ENCODE data around the gene ARRB1.

The ARRB1 gene

DNA sequence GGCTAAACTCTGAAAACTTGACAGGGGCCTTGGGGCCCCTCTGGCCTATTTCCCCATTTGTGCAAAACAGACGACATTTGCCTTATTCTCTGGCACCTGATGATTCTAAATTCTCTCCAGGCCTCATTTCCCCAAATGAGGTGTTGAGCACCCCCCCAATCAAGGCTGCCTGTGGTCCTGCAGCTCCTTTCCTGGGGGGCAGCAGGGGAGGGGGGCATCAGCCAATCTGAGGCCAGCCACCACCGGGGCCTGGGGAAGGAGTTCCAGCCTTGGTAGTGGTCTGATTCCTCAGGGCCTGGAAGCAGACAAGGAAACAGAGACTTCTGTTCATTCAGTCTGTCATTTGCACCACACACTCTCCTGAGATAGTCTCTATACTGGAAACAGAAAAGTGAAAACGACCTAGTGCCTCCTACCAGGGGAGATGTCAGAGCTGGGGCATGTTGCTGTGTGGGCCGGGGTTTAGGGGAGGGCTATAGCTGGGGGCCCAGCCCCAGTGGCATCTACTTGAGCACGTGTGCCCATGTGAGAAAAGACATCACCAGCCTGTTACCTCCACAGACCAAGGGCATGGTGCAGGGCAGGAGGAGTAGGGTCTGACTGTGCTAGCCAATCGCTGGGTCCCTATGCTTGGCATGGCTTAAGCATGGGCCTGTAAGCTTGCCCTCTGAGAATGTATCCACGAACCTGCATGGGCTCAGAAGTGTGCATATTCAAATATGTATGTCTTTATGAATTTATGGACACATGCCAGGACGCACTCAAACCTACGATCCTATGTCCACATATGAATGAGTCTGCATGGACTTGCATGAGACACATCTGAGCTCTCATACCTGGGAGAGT is 112.6 kb downstream of the ARRB1 start:
- Histone ChIP-seq H3K4me1 (ENCODE audit: insufficient read depth, poor library complexity, severe bottlenecking) (no peaks in the 10 kb centered on the region), H3K27me3 (ENCODE audit: insufficient read depth, poor library complexity, severe bottlenecking) (peaks cover 31% of the 10 kb centered on the region), H3K36me3 (ENCODE audit: low read depth) (no peaks in the 10 kb centered on the region), H3K4me3 (ENCODE audit: severe bottlenecking) (no peak overlapping the region), H3K9me3 (ENCODE audit: severe bottlenecking) (no peaks in the 10 kb centered on the region), H3K27ac (ENCODE audit: poor library complexity, severe bottlenecking) (no peak overlapping the region)
- TF ChIP-seq, protein P1, sequence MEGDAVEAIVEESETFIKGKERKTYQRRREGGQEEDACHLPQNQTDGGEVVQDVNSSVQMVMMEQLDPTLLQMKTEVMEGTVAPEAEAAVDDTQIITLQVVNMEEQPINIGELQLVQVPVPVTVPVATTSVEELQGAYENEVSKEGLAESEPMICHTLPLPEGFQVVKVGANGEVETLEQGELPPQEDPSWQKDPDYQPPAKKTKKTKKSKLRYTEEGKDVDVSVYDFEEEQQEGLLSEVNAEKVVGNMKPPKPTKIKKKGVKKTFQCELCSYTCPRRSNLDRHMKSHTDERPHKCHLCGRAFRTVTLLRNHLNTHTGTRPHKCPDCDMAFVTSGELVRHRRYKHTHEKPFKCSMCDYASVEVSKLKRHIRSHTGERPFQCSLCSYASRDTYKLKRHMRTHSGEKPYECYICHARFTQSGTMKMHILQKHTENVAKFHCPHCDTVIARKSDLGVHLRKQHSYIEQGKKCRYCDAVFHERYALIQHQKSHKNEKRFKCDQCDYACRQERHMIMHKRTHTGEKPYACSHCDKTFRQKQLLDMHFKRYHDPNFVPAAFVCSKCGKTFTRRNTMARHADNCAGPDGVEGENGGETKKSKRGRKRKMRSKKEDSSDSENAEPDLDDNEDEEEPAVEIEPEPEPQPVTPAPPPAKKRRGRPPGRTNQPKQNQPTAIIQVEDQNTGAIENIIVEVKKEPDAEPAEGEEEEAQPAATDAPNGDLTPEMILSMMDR (IDR thresholded peaks at IDR 0.05; ENCODE audit: poor library complexity, severe bottlenecking), result no peak
- DNase-seq (ENCODE audit: low spot score) (no peak), ATAC-seq (ENCODE audit: low read depth) (no peak)

DNA sequence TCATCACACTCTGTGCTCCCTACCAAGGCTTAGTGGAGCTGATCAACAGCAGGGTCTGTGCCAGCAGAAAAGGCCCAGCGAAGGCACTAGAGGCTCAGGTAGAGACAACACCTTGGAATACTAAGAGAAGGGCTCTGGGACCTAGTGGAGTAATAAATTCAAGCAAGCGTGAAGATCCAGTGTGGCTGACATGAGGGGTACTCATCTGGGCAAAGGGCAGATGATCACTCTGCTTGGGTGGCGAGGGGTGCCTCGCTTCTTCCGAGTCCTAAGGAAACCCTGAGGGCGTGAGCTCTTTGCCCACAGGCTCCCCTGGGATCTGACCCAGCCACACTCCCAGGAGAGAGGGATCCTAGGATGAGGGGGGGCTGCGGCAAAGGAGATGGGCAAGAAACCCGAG is 114.4 kb downstream of the ARRB1 start:
- Histone ChIP-seq H3K27me3 (ENCODE audit: insufficient read depth, poor library complexity, severe bottlenecking) (peaks cover 17% of the 10 kb centered on the region), H3K36me3 (ENCODE audit: low read depth) (no peaks in the 10 kb centered on the region), H3K9me3 (ENCODE audit: severe bottlenecking) (no peaks in the 10 kb centered on the region), H3K27ac (ENCODE audit: poor library complexity, severe bottlenecking) (no peak overlapping the region), H3K4me3 (ENCODE audit: severe bottlenecking) (no peak overlapping the region), H3K4me1 (ENCODE audit: insufficient read depth, poor library complexity, severe bottlenecking) (no peaks in the 10 kb centered on the region)
- DNase-seq (ENCODE audit: low spot score), result no peak
- TF ChIP-seq, protein P1 (IDR thresholded peaks at IDR 0.05; ENCODE audit: poor library complexity, severe bottlenecking), result no peak
- ATAC-seq (ENCODE audit: low read depth), result no peak

DNA sequence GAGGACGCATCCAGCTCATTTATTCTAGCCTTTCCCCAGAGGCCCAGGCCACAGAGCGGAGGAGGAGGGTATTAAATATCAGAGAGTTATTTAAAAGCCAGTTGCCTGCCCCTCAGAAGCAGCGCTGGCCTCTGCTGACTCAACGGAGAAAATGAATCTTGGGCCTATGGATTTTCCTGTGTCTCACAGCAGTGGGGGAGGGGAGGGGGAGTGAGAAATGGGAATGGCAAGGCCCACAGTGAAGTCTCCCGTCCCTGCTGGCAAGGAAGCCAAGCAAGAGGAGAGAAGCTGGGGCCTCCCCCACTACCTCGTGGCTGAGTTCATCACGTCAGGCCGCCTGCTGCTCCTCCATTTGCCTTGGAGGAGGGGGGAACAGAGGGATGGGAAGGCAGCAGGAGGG is 115.4 kb downstream of the ARRB1 start:
- no peaks in the 10 kb centered on the region for H3K9me3 ChIP-seq (ENCODE audit: severe bottlenecking)
- no peak overlapping the region for H3K27ac ChIP-seq (ENCODE audit: poor library complexity, severe bottlenecking)
- H3K27me3 ChIP-seq (ENCODE audit: insufficient read depth, poor library complexity, severe bottlenecking), result peaks cover 17% of the 10 kb centered on the region
- H3K36me3 ChIP-seq (ENCODE audit: low read depth), result no peaks in the 10 kb centered on the region
- no peak overlapping the region for H3K4me3 ChIP-seq (ENCODE audit: severe bottlenecking)
- TF ChIP-seq, protein P1 (IDR thresholded peaks at IDR 0.05; ENCODE audit: poor library complexity, severe bottlenecking), result no peak
- no peaks in the 10 kb centered on the region for H3K4me1 ChIP-seq (ENCODE audit: insufficient read depth, poor library complexity, severe bottlenecking)
- no peak for ATAC-seq (ENCODE audit: low read depth)
- DNase-seq (ENCODE audit: low spot score), result no peak

DNA sequence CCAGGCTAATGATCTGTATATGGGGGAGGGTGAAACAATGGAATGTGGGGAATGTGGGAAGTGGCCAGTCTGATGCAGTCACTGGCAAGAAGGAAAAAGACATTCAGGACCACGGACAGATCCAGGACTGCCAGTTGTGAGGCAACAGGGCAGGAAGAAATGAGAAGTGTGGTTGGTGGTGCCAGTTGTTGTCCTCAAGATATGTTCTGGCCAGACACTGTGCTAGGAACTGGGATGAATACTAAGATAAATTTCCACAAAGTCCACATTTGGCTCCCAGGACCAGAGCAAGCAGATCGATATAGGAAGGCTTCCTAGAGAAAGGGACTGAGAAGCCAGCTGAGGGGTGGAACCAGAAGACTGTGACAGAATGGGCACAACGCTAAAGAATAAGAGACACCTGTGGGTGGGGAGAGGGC is 117.7 kb downstream of the ARRB1 start:
- no peak for DNase-seq (ENCODE audit: low spot score)
- no peaks in the 10 kb centered on the region for H3K27me3 ChIP-seq (ENCODE audit: insufficient read depth, poor library complexity, severe bottlenecking)
- ATAC-seq (ENCODE audit: low read depth), result peak; percentile 58; the same call in 2 of the 3 replicates
- no peaks in the 10 kb centered on the region for H3K36me3 ChIP-seq (ENCODE audit: low read depth)
- TF ChIP-seq, protein P1 (IDR thresholded peaks at IDR 0.05; ENCODE audit: poor library complexity, severe bottlenecking), result no peak
- H3K4me1 ChIP-seq (ENCODE audit: insufficient read depth, poor library complexity, severe bottlenecking), result no peaks in the 10 kb centered on the region
- H3K9me3 ChIP-seq (ENCODE audit: severe bottlenecking), result no peaks in the 10 kb centered on the region
- no peak overlapping the region for H3K27ac ChIP-seq (ENCODE audit: poor library complexity, severe bottlenecking)
- no peak overlapping the region for H3K4me3 ChIP-seq (ENCODE audit: severe bottlenecking)

DNA sequence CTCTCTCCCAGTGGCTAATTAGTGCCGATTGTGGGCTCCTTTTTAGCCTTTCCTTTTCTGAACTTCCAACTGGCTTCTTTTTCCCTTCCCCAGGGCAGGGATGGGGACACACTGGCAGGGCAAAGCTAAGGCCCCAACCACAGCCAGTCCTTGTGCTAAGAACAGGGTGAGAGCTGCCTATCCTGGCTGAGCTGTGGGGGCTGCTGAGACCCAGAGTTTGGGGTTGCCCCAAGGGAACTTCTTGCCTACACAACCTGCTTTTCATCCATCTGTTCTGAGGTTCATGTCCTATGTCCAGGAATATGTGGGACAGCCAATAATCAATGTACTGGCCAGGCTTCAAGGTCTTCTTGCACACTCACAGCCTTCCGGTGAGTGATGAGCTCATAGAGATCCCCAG is 120.8 kb downstream of the ARRB1 start:
- Histone ChIP-seq H3K27me3 (ENCODE audit: insufficient read depth, poor library complexity, severe bottlenecking) (no peaks in the 10 kb centered on the region), H3K27ac (ENCODE audit: poor library complexity, severe bottlenecking) (no peak overlapping the region), H3K4me1 (ENCODE audit: insufficient read depth, poor library complexity, severe bottlenecking) (no peaks in the 10 kb centered on the region), H3K36me3 (ENCODE audit: low read depth) (no peaks in the 10 kb centered on the region), H3K4me3 (ENCODE audit: severe bottlenecking) (no peak overlapping the region), H3K9me3 (ENCODE audit: severe bottlenecking) (no peaks in the 10 kb centered on the region)
- ATAC-seq (ENCODE audit: low read depth) (no peak), DNase-seq (ENCODE audit: low spot score) (no peak)
- TF ChIP-seq, protein P1 (IDR thresholded peaks at IDR 0.05; ENCODE audit: poor library complexity, severe bottlenecking), result no peak
